GM21717 (cell line): Measurements from ENCODE around the gene ZNF77.
"Not testable (repeated sequence)": the region's sequence is repeated elsewhere in the genome, so short reads cannot be mapped to it uniquely, and the experiment has no call there.

Source experiments
- ATAC-seq: cut with Tn5 transposase; IDR thresholded peaks from one replicate; pipeline ENCODE4 v1.9.1; 2021; ENCODE audit warnings: mild to moderate bottlenecking, moderate library complexity; ENCODE audit not compliant: unreplicated experiment

Gene ZNF77

GRCh38 chr19:2923510-2923909 lies 21.3 kb downstream of the ZNF77 start:
- ATAC-seq, result no peak

GRCh38 chr19:2922987-2923386 lies 21.8 kb downstream of the ZNF77 start:
- ATAC-seq, result no peak

DNA sequence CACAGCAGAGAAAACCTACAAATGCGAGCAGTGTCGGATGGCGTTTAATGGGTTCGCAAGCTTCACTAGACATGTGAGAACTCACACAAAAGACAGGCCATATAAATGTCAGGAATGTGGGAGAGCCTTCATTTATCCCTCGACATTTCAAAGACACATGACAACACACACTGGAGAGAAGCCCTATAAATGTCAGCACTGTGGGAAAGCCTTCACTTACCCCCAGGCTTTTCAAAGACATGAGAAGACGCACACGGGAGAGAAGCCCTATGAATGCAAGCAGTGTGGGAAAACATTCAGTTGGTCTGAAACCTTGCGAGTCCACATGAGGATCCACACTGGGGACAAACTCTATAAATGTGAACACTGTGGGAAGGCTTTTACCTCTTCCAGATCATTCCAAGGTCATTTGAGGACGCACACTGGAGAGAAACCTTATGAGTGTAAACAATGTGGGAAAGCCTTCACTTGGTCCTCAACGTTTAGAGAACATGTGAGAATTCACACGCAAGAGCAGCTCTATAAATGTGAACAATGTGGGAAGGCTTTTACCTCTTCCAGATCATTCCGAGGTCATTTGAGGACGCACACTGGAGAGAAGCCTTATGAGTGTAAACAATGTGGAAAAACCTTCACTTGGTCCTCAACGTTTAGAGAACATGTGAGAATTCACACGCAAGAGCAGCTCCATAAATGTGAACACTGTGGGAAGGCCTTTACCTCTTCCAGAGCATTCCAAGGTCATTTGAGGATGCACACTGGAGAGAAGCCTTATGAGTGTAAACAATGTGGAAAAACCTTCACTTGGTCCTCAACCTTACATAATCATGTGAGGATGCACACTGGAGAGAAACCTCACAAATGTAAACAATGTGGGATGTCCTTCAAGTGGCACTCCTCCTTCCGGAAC lies 27.2 kb downstream of the ZNF77 start:
- no peak for ATAC-seq

DNA sequence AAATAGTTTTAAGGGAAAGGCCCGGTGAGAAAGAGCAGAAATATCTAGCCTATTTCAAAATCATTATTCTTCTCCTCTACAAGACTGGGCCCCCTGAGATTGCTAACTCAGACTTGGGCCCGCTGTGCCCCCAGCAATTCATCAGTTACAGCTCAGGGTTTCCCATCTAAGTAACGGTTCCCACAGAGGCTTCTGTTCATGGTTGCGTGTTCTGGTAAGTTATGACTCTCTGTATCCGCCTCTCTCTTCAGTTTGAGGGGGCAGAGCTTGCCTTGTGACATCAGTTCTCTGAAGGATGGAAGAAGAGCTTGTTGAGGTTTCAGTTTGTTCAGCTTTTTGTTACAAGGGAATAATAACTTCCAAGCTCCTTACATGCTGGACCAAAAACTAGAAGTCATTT lies 32.5 kb downstream of the ZNF77 start:
- ATAC-seq, result no peak

GRCh38 chr19:2906631-2907195 lies 38.1 kb downstream of the ZNF77 start:
- ATAC-seq, result no peak

DNA sequence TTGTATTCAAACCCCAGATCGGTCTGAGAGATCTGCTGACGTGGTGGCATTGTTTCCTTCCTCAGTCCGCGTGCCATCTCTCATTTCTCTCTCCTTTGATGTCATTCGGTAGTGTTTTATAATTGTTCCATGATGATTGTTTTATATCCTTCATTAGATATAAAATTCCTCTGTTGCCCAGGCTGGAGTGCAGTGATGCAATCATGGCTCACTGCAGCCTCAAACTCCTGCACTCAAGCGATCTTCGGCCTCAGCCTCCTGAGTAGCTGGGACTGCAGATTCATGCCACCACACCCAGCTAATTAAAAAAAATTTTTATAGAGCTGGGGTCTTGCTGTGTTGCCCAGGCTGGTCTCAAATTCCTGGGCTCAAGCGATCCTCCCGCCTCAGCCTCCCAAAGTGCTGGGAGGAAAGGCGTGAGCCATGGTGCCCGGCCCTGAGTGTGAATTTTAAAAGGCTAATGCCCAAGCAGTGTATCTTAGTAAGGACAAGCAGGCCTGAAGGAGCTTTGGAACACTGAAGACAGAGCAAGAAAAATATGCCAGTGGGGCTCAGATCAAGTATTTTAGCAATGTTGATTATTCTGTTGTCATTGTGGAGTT lies 38.8 kb downstream of the ZNF77 start:
- ATAC-seq, result no peak

DNA sequence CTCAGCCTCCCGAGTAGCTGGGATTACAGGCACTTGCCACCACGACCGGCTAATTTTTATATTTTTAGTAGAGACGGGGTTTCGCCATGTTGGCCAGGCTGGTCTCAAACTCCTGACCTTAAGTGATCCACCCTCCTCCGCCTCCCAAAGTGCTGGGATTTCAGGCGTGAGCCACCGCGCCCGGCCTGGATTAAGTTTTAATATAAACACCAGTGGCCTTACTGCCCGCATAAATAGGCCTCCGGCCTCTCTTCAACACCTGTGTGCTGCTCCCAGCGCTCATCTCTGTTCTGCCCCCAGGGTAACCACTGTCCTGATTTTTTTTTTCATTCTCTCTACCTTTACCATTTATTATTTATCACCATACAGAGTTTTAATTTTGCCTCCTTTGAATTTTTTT lies 41.4 kb downstream of the ZNF77 start:
- not testable (repeated sequence) for ATAC-seq

- ATAC-seq, result no peak
Measured at GRCh38 chr19:2902590-2903218, 42.1 kb downstream of the ZNF77 start.

DNA sequence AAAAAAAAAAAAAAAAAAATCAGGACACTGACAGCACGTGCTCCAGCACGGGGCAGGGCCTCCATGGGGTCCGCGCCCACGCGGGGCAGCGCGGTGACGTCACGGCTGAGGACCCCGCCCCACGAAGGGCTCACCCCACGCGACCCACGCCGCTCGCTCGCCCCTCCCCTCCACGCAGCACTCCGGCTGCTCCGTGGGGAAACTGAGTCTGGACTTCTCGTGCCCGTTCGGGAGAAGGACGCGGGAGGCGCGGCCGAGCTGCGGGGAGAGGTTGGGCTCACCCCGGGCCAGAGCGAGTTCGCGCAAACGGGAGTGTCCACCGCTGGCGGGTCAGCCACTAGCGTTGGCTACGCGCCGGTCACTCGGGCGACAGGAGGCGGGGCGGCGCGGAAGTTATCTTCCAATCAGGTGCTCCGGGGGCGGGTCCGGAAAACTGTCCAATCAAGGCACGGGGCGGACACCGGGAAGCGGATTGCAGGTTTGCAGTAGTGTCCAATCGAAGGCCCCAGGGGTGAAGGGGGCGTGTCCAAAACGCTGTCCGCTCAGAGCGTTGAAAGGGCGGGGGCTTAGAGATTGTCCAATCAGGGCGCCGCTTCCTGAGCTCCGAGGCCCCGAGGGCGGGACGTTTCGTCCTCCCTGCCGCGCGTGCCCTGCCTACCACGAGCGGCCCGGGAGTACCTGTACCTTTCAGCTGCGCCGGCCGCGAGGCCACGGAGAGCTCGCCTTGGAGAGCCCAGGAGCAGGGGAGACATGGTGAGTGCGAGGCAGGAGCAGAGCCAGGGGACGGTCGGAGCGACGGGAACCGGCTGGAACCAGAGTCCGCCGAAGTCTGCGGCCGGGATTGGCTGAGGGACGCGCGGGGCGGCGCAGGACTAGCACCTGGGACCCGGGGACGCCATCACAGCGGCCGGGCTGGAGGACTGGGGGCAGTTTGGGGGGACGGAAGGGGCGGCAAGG lies 44.2 kb downstream of the ZNF77 start, which contains the start of gene ZNF57:
Gene ZNF57, plus strand, starts transcription at position 633 of the 957 bp plus-strand sequence. Its CDS starts 118 bp downstream, at position 751.
- ATAC-seq, result peak; percentile 90

DNA sequence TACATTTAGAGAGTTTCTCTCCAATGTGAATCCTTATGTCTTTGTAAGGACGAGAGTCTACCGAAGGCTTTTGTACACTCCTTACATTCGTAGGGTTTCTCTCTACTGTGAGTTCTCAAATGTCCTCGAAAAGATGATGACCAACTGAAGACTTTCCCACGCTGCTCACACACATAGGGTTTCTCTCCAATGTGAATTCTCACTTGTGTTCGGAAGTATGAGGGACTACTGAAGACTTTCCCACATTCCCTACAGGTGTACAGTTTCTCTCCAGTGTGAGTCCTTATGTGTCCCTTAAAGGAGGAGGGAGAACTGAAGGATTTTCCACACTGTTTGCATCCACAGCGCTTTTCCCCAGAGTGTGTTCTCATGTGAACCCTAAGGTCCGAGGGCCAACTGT lies 48.1 kb downstream of the ZNF77 start:
- no peak for ATAC-seq

- ATAC-seq, result not testable (repeated sequence)
Measured at GRCh38 chr19:2890531-2890930, 54.2 kb downstream of the ZNF77 start.

DNA sequence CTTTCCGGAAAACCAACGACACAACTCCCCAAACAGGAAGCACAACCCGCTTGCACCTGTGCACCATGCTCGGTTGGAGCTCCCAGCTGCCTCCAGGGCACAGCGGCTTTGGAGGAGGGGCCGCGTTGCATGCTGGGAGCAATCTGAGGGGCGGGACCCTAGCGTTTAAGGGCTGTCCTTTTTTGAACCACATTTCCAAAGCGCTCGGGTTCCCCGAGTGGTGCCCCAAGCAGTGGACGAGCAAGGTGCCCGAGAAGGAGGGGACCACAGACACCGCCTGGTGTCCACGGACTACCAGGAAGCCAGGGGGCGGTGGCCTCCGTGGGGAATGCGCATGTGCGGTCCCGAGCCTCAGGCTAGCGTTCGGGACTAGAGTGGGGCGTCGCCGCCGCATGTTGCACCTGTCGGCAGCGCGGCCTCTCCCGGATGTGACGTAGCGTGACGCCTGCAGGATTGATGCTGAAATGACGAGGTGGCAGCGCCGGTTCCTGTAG lies 56.0 kb downstream of the ZNF77 start:
- ATAC-seq, result no peak

- ATAC-seq, result no peak
Measured at GRCh38 chr19:2887391-2887914, 57.3 kb downstream of the ZNF77 start.

DNA sequence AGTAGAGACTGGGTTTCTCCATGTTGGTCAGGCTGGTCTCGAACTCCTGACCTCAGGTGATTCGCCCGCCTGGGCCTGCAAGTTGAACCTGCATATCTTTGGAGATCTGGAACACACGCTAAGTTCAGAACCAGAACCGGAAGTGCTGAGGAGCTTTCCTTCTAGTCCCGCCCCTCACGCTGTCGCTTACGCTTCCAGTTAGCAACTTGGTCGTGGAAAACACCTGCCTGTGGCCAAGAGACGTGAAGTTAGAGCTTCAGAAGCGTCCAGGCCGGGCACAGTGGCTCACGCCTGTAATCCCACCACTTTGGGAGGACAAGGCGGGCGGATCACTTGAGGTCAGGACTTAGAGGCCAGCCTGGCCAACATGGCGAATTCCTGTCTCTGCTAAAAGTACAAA lies 59.0 kb downstream of the ZNF77 start:
- ATAC-seq, result no peak

DNA sequence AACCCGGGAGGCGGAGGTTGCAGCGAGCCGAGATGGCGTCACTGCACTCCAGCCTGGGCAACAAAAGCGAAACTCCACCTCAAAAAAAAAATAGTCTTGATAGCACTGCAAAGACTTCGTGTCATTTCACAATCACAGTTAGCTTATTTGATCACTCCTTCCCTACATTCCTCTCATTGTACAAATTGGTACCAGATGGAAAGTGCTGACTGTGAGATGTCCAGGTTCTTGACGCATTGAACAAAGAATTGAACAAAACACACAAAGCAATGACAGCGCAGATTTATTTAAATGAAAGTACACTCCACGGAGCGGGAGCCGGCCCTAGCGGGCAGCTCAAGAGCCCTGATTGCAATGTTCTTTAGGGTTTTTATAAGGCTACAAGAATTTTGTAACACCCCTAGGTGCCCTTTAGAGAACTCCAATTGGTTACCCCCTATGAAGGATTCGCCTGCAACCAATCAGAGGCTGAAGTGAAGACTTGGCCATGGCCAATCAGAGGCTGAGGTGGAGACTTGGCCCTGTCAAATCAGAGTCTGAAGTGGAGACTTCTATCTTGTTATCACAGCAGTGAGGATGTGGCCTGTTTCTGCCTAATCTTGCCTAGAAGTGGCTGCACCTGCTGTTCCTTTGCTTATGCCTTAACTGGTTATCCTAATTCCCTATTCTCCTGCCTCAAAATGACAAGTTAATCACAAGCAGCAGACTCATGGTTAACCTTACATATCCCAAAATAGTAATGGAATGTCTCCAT lies 60.9 kb downstream of the ZNF77 start:
- no peak for ATAC-seq
